ENCODE data around the gene ATP11B.
"Not testable (repeated sequence)": the region's sequence is repeated elsewhere in the genome, so short reads cannot be mapped to it uniquely, and the experiment has no call there.

The ATP11B gene

GRCh38 chr3:182811269-182811596, 17.9 kb downstream of the ATP11B start:
- no peak overlapping the region for H3K4me3 ChIP-seq (ENCODE audit: control insufficient read depth, low read depth, low read length)
- TF ChIP-seq, protein P1, sequence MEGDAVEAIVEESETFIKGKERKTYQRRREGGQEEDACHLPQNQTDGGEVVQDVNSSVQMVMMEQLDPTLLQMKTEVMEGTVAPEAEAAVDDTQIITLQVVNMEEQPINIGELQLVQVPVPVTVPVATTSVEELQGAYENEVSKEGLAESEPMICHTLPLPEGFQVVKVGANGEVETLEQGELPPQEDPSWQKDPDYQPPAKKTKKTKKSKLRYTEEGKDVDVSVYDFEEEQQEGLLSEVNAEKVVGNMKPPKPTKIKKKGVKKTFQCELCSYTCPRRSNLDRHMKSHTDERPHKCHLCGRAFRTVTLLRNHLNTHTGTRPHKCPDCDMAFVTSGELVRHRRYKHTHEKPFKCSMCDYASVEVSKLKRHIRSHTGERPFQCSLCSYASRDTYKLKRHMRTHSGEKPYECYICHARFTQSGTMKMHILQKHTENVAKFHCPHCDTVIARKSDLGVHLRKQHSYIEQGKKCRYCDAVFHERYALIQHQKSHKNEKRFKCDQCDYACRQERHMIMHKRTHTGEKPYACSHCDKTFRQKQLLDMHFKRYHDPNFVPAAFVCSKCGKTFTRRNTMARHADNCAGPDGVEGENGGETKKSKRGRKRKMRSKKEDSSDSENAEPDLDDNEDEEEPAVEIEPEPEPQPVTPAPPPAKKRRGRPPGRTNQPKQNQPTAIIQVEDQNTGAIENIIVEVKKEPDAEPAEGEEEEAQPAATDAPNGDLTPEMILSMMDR (IDR thresholded peaks at IDR 0.05; ENCODE audit: control insufficient read depth, insufficient read depth, low read depth, low read length, missing control alignments), result no peak
- DNase-seq (ENCODE audit: low read depth), result no peak

GRCh38 chr3:182812123-182812522, 18.8 kb downstream of the ATP11B start:
- no peak overlapping the region for H3K4me3 ChIP-seq (ENCODE audit: control insufficient read depth, low read depth, low read length)
- no peak for DNase-seq (ENCODE audit: low read depth)
- TF ChIP-seq, protein P1 (IDR thresholded peaks at IDR 0.05; ENCODE audit: control insufficient read depth, insufficient read depth, low read depth, low read length, missing control alignments), result no peak

DNA sequence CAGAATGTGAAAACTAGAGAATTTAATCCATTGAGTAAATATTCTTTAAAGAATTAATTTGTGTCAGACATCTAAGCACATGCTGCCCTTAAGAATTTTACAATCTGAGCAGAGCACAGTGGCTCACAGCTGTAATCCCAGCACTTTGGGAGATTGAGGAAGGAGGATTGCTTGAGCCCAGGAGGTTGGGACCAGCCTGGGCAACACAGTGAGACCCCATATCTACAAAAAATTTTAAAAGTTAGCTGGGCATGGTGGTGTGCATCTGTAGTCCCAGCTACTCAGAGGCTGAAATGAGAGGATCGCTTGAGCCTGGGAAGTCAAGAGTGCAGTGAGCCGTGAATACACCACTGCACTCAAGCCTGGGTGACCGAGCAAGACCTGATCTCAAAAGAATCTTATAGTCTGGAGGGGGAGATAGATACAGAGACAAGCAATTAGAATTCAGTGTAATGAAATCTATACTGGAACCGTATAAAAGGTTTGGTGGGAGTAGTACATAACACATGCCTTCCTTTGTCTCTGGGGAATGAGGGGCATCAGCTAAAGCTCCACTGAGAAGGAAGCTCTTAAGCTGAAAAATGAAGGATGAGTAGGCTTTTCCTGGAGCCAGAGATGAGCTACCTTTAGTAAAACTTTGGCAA, 21.2 kb downstream of the ATP11B start:
- no peak overlapping the region for H3K4me3 ChIP-seq (ENCODE audit: control insufficient read depth, low read depth, low read length)
- no peak for DNase-seq (ENCODE audit: low read depth)
- TF ChIP-seq, protein P1 (IDR thresholded peaks at IDR 0.05; ENCODE audit: control insufficient read depth, insufficient read depth, low read depth, low read length, missing control alignments), result no peak

DNA sequence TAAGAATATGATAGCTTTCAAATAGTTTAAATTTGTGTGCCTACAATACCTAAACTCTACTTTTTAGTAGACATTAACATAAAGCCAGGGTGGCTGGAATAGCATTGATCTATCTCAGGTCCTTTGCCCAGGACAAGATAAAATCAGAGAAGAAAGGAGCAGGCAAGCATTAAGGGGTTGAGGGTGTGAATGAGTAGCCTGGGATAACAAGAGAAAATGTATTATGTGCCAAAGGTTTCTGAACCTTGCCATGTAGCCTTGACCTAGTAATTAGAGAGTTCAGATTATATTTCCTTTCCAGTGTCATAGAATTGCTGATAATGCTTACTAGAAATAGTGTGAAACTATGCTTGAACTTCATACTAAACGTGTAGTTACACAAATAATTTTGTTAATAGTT, 22.9 kb downstream of the ATP11B start:
- no peak for DNase-seq (ENCODE audit: low read depth)
- TF ChIP-seq, protein P1 (IDR thresholded peaks at IDR 0.05; ENCODE audit: control insufficient read depth, insufficient read depth, low read depth, low read length, missing control alignments), result no peak
- H3K4me3 ChIP-seq (ENCODE audit: control insufficient read depth, low read depth, low read length), result no peak overlapping the region

GRCh38 chr3:182818296-182818978, 25.1 kb downstream of the ATP11B start:
- no peak overlapping the region for H3K4me3 ChIP-seq (ENCODE audit: control insufficient read depth, low read depth, low read length)
- TF ChIP-seq, protein P1 (IDR thresholded peaks at IDR 0.05; ENCODE audit: control insufficient read depth, insufficient read depth, low read depth, low read length, missing control alignments), result no peak
- no peak for DNase-seq (ENCODE audit: low read depth)

- no peak for DNase-seq (ENCODE audit: low read depth)
- TF ChIP-seq, protein P1 (IDR thresholded peaks at IDR 0.05; ENCODE audit: control insufficient read depth, insufficient read depth, low read depth, low read length, missing control alignments), result no peak
- H3K4me3 ChIP-seq (ENCODE audit: control insufficient read depth, low read depth, low read length), result no peak overlapping the region
Observed at GRCh38 chr3:182821221-182821981, 28.1 kb downstream of the ATP11B start.

DNA sequence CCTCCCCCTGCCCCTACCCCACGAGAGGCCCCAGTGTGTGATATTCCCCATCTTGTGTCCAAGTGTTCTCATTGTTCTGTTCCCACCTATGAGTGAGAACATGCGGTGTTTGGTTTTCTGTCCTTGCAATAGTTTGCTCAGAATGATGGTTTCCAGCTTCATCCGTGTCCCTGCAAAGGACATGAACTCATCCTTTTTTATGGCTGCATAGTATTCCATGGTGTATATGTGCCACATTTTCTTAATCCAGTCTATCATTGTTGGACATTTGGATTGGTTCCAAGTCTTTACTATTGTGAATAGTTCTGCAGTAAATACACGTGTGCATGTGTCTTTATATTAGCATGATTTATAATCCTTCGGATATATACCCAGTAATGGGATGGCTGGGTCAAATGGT, 29.0 kb downstream of the ATP11B start:
- H3K4me3 ChIP-seq (ENCODE audit: control insufficient read depth, low read depth, low read length); DNase-seq (ENCODE audit: low read depth): not testable (repeated sequence)

Data from AG09309 (cell line).